ENCODE measurements around the gene SLC22A8. TPM values are rescaled to one million over a fixed set of nuclear protein-coding genes. Genes with fewer than 3 reads are reported as not detected.

The SLC22A8 gene
- total and polyA plus RNA-seq, 9 donors: 0.18 TPM; not detected in 8

- Histone ChIP-seq H3K4me3 (no peak overlapping the region), H3K9me3 (no peaks in the 10 kb centered on the region), H3K27ac (no peak overlapping the region), H3K36me3 (no peaks in the 10 kb centered on the region), H3K4me1 (ENCODE audit: insufficient read depth) (no peaks in the 10 kb centered on the region), H3K27me3 (no peaks in the 10 kb centered on the region)
- TF ChIP-seq, protein P1, sequence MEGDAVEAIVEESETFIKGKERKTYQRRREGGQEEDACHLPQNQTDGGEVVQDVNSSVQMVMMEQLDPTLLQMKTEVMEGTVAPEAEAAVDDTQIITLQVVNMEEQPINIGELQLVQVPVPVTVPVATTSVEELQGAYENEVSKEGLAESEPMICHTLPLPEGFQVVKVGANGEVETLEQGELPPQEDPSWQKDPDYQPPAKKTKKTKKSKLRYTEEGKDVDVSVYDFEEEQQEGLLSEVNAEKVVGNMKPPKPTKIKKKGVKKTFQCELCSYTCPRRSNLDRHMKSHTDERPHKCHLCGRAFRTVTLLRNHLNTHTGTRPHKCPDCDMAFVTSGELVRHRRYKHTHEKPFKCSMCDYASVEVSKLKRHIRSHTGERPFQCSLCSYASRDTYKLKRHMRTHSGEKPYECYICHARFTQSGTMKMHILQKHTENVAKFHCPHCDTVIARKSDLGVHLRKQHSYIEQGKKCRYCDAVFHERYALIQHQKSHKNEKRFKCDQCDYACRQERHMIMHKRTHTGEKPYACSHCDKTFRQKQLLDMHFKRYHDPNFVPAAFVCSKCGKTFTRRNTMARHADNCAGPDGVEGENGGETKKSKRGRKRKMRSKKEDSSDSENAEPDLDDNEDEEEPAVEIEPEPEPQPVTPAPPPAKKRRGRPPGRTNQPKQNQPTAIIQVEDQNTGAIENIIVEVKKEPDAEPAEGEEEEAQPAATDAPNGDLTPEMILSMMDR (IDR thresholded peaks at IDR 0.05): no peak
- TF ChIP-seq EP300 (IDR thresholded peaks at IDR 0.05) (no peak), POLR2A (IDR thresholded peaks at IDR 0.05) (no peak)
- 85 to 88% (median 88%) methylated on average over 7 of the region's 7 CpGs for WGBS, 3 donors
- intact Hi-C loops (cut with DNase I): no loop called here
- DNase-seq: no peak
Measured at GRCh38 chr11:62981743-62982142, 33.9 kb downstream of the SLC22A8 start.

- no peak for TF ChIP-seq POLR2A (IDR thresholded peaks at IDR 0.05)
- no peak for TF ChIP-seq EP300 (IDR thresholded peaks at IDR 0.05)
- TF ChIP-seq, protein P1 (IDR thresholded peaks at IDR 0.05): no peak
- no peaks in the 10 kb centered on the region for H3K9me3 ChIP-seq
Measured at GRCh38 chr11:62980133-62980760, 35.4 kb downstream of the SLC22A8 start.

DNA sequence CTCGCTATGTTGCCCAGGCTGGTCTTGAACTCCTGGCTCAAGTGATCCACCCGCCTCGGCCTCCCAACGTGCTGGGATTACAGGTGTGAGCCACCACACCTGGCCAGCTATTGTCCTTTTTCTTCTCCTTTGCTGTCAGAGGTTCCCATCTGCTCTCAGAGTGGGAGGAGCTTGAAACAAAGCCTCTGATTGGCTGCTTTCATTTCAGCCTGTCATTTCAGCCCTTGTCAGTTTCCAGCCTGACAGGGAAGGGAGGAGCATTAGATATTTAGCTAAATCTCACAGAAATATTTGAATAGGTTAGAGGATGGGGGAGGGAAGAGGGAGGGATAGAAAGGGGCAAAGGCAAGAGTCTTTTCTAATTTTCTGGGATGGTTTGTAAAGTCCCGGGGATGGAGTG is 39.5 kb downstream of the SLC22A8 start:
- intact Hi-C loops (cut with DNase I): no loop called here
- no peak overlapping the region for H3K27ac ChIP-seq
- 54 to 72% (median 62%) methylated on average over 5 of the region's 5 CpGs for WGBS, 3 donors
- no peaks in the 10 kb centered on the region for H3K36me3 ChIP-seq
- no peaks in the 10 kb centered on the region for H3K27me3 ChIP-seq
- DNase-seq: no peak
- H3K4me1 ChIP-seq (ENCODE audit: insufficient read depth): no peaks in the 10 kb centered on the region
- no peaks in the 10 kb centered on the region for H3K9me3 ChIP-seq
- no peak overlapping the region for H3K4me3 ChIP-seq
- TF ChIP-seq POLR2A (IDR thresholded peaks at IDR 0.05): no peak
- no peak for TF ChIP-seq EP300 (IDR thresholded peaks at IDR 0.05)
- TF ChIP-seq, protein P1 (IDR thresholded peaks at IDR 0.05): no peak

More at GRCh38 chr11:62980133-62980760, 35.4 kb downstream of the SLC22A8 start:
- Histone ChIP-seq H3K27me3 (no peaks in the 10 kb centered on the region), H3K4me1 (ENCODE audit: insufficient read depth) (no peaks in the 10 kb centered on the region), H3K4me3 (no peak overlapping the region), H3K27ac (no peak overlapping the region), H3K36me3 (no peaks in the 10 kb centered on the region)
- intact Hi-C loops (cut with DNase I): no loop called here
- WGBS, 3 donors: 11 to 14% (median 12%) methylated on average over 1 of the region's 1 CpG
- no peak for DNase-seq

- TF ChIP-seq POLR2A (IDR thresholded peaks at IDR 0.05) (no peak), EP300 (IDR thresholded peaks at IDR 0.05) (no peak)
- TF ChIP-seq, protein P1 (IDR thresholded peaks at IDR 0.05): no peak
- peak in 1 of 5 donors; percentile 40 for DNase-seq
- H3K9me3 ChIP-seq: no peaks in the 10 kb centered on the region
- 14 to 22% (median 14%) methylated on average over 9 of the region's 9 CpGs for WGBS, 3 donors
- no peaks in the 10 kb centered on the region for H3K36me3 ChIP-seq
- H3K27ac ChIP-seq: no peak overlapping the region
- H3K4me3 ChIP-seq: no peak overlapping the region
- intact Hi-C loops (cut with DNase I): no loop called here
- H3K4me1 ChIP-seq (ENCODE audit: insufficient read depth): no peaks in the 10 kb centered on the region
- H3K27me3 ChIP-seq: no peaks in the 10 kb centered on the region
Measured at GRCh38 chr11:62974848-62975522, 40.7 kb downstream of the SLC22A8 start.
